GM23248 (cell line): ENCODE results near the gene FCHSD1. TPM values are rescaled to one million over a fixed set of nuclear protein-coding genes. Genes with fewer than 3 reads are reported as not detected.

Source experiments
- DNase-seq: peaks from one replicate; pipeline ENCODE4 v3.0.0-alpha.2; 2015
- H2AFZ ChIP-seq: fragments of 200-600 bp; sonication (generic); 2 replicates; pipeline ENCODE4 v1.6.1; 2016; ENCODE audit warnings: antibody characterized with exemption
- H3F3A ChIP-seq: fragments of 200-600 bp; sonication (generic); 2 replicates; pipeline ENCODE4 v1.6.1; 2016; ENCODE audit warnings: mild to moderate bottlenecking, antibody characterized with exemption, mixed run types; ENCODE audit not compliant: insufficient read depth
- H3K27ac ChIP-seq: fragments of 200-600 bp; sonication (generic); 2 replicates; pipeline ENCODE4 v1.5.1; 2016; ENCODE audit warnings: mild to moderate bottlenecking
- H3K27me3 ChIP-seq: fragments of 200-600 bp; sonication (generic); replicated peaks from 2 replicates; pipeline ENCODE4 v1.6.1; 2016; ENCODE audit warnings: mild to moderate bottlenecking; ENCODE audit not compliant: insufficient read depth
- H3K36me3 ChIP-seq: fragments of 200-600 bp; sonication (generic); 2 replicates; pipeline ENCODE4 v1.6.1; 2016; ENCODE audit warnings: low read depth, mild to moderate bottlenecking
- H3K4me1 ChIP-seq: fragments of 200-600 bp; sonication (generic); 2 replicates; pipeline ENCODE4 v1.6.1; 2016; ENCODE audit warnings: mild to moderate bottlenecking; ENCODE audit not compliant: insufficient read depth
- H3K4me2 ChIP-seq: fragments of 200-600 bp; sonication (generic); one replicate; pipeline ENCODE4 v1.6.1; 2016; ENCODE audit warnings: mild to moderate bottlenecking; ENCODE audit not compliant: unreplicated experiment
- H3K4me3 ChIP-seq: fragments of 200-600 bp; sonication (generic); 2 replicates; pipeline ENCODE4 v1.5.1; 2016; ENCODE audit warnings: mild to moderate bottlenecking
- H3K79me2 ChIP-seq: fragments of 200-600 bp; sonication (generic); 2 replicates; pipeline ENCODE4 v1.6.1; 2016; ENCODE audit warnings: mild to moderate bottlenecking; ENCODE audit not compliant: insufficient read depth
- H3K9ac ChIP-seq: fragments of 200-600 bp; sonication (generic); 2 replicates; pipeline ENCODE4 v1.6.1; 2016; ENCODE audit warnings: mild to moderate bottlenecking
- H3K9me2 ChIP-seq: fragments of 200-600 bp; sonication (generic); 2 replicates; pipeline ENCODE4 v1.6.1; 2016; ENCODE audit warnings: mixed run types, mild to moderate bottlenecking, moderate library complexity; ENCODE audit not compliant: insufficient read depth
- H3K9me3 ChIP-seq: fragments of 200-600 bp; sonication (generic); one replicate; pipeline ENCODE4 v1.6.1; 2017; ENCODE audit warnings: low read depth
- H4K20me1 ChIP-seq: fragments of 200-600 bp; sonication (generic); 2 replicates; pipeline ENCODE4 v1.6.0; 2016; ENCODE audit not compliant: insufficient read depth
- EZH2 ChIP-seq: fragments of 200-600 bp; sonication (generic); IDR thresholded peaks from 2 replicates; pipeline ENCODE4 v1.6.1; 2018; ENCODE audit warnings: antibody characterized with exemption, mild to moderate bottlenecking; ENCODE audit not compliant: insufficient read depth, poor library complexity, severe bottlenecking
- EZH2phosphoT487 ChIP-seq: fragments of 200-600 bp; sonication (generic); IDR thresholded peaks from 2 replicates; pipeline ENCODE4 v1.6.1; 2018; ENCODE audit warnings: antibody characterized with exemption, moderate library complexity, mild to moderate bottlenecking, low read depth; ENCODE audit not compliant: insufficient read depth
- WGBS, 2 experiments: methylation state at CpG; one replicate each; pipeline ENCODE4 v1.1.6; 2015 to 2017; ENCODE audit warnings: low lambda C conversion rate in 2 of 2, low coverage in 1 of 2; ENCODE audit errors: missing lambda C conversion rate in 2 of 2; 5-methylcytosine and 5-hydroxymethylcytosine counted together
- in situ Hi-C: fragments of 300-500 bp; cut with MboI; formaldehyde crosslinking; loops from 2 replicates; pipeline ENCODE4 v1.15.0; 2020
- polyA plus RNA-seq: library from polyadenylated mRNA; unstranded; fragments of >200 nt; fragmentation: Nextera tagmentation; extraction: Ambion mirVana; gene quantifications from 2 replicates; pipeline ENCODE4 v1.2.1, GENCODE V29; 2016
- total RNA-seq: library from RNA; depleted of rRNA; stranded (reverse); fragments of >200 nt; shearing (Covaris generic); gene quantifications from 2 replicates; pipeline ENCODE4 v1.2.3, GENCODE V29; 2014; rRNA removed

Gene FCHSD1
- total and polyA plus RNA-seq, 2 experiments from 2014 or later, result 23.8 to 32.0 TPM

DNA sequence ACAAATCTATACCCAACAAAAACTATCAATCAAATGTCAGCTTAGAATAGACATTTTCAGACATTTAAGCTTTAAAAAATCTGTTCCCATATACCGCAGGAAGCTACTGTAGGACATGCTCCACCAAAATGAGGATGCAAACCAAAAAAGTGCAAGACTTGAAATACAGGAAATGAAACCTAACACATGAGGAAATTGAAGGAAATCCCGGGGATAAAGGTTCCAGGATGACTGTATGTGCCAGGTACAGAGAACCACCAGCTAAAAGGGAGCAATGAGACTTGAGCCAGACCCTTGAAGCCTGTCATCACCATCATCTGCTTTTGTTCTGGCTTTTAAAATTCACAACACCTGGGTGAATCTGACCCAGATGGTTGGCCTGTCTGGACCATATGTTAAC is 53.8 kb downstream of the FCHSD1 start:
- Histone ChIP-seq H3K27ac (no peak overlapping the region), H3K36me3 (no peaks in the 10 kb centered on the region), H3K4me2 (no peak overlapping the region), H3K9ac (no peak overlapping the region), H2AFZ (no peak overlapping the region), H3K9me3 (no peaks in the 10 kb centered on the region), H3K9me2 (no peaks in the 10 kb centered on the region), H3K4me3 (no peak overlapping the region), H3F3A (peaks cover 23% of the 10 kb centered on the region), H3K79me2 (peaks cover 100% of the 10 kb centered on the region), H4K20me1 (no peaks in the 10 kb centered on the region), H3K27me3 (no peaks in the 10 kb centered on the region), H3K4me1 (peaks cover 18% of the 10 kb centered on the region)
- 75 to 84% methylated on average over 2 of the region's 2 CpGs for WGBS, 2 experiments
- no peak for TF ChIP-seq EZH2
- in situ Hi-C loops, result no loop called here
- DNase-seq, result no peak

DNA sequence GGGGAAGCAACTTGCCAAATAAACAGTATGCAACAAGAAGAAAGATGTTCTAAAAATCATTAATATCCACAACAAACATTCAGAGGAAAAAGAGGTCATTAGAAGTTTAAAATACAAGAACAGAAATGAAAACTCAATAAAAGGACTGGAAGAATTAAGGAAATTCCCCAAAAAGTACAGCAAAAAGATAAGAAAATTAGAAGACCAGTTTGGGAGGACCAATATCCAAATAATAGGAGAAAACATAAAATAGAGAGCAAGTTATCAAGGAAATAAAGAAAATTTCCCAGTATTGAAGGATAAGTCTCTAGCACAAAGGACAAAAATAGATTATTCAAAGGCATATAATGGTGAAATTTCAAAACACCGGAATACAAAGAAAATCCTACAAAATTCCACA is 54.4 kb downstream of the FCHSD1 start:
- no peak overlapping the region for H2AFZ ChIP-seq
- no peaks in the 10 kb centered on the region for H4K20me1 ChIP-seq
- no peak overlapping the region for H3K4me2 ChIP-seq
- no peaks in the 10 kb centered on the region for H3K9me3 ChIP-seq
- H3K27me3 ChIP-seq, result no peaks in the 10 kb centered on the region
- no peak for TF ChIP-seq EZH2phosphoT487
- TF ChIP-seq EZH2, result no peak
- no peak overlapping the region for H3K27ac ChIP-seq
- in situ Hi-C loops, result no loop called here
- H3K79me2 ChIP-seq, result peaks cover 98% of the 10 kb centered on the region
- H3K4me1 ChIP-seq, result peaks cover 18% of the 10 kb centered on the region
- H3K9ac ChIP-seq, result no peak overlapping the region
- H3K9me2 ChIP-seq, result no peaks in the 10 kb centered on the region
- 97 to 100% methylated on average over 1 of the region's 1 CpG for WGBS, 2 experiments
- H3K36me3 ChIP-seq, result no peaks in the 10 kb centered on the region
- no peak for DNase-seq
- H3F3A ChIP-seq, result peaks cover 25% of the 10 kb centered on the region
- H3K4me3 ChIP-seq, result no peak overlapping the region

DNA sequence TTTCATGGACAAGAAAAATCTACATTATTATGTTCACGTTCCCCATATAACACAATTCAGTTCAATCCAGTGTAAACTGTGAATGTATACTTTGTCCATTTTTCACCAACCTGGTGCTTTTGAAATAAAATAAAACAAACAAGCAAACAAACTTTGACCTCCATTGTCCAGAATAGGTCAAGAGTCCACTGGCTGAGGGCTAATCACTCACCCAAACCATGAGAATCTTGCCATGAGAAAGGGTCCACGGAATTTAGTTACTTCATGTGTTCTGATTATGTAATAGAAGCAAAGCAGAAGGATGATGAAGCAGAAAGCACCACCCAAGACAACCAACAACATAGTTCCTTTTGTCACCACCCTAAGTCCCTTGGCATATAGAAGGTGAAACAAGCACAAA is 61.1 kb downstream of the FCHSD1 start:
- Histone ChIP-seq H3K9me3 (no peaks in the 10 kb centered on the region), H3K4me3 (no peak overlapping the region), H3K9ac (no peak overlapping the region), H3F3A (peaks cover 8% of the 10 kb centered on the region; the same call in 1 of the 2 replicates), H3K36me3 (peaks cover 17% of the 10 kb centered on the region; the same call in 1 of the 2 replicates), H3K4me1 (no peaks in the 10 kb centered on the region), H2AFZ (no peak overlapping the region), H3K27ac (no peak overlapping the region), H3K4me2 (no peak overlapping the region), H3K27me3 (no peaks in the 10 kb centered on the region), H4K20me1 (0 out of 2 replicates have a peak, but pooled peaks cover 2% of the 10 kb centered on the region), H3K79me2 (peaks cover 78% of the 10 kb centered on the region), H3K9me2 (no peaks in the 10 kb centered on the region)
- in situ Hi-C loops, result no loop called here
- TF ChIP-seq EZH2phosphoT487 (no peak), EZH2 (no peak)
- DNase-seq, result no peak
- 73 to 75% methylated on average over 2 of the region's 2 CpGs for whole genome bisulfite sequencing, 2 experiments

Other genes starting within 250 kb of the FCHSD1 start
- 2.6 and 2.9 TPM in 2 replicates for gene PCDHGA9, start 248.6 kb downstream of the FCHSD1 start, total RNA-seq
- gene PCDHGA9, start 248.6 kb downstream of the FCHSD1 start, polyA plus RNA-seq, result 0.61 and 0.71 TPM in 2 replicates
- 1.9 and 4.3 TPM in 2 replicates for gene PCDHGB6, start 243.4 kb downstream of the FCHSD1 start, total RNA-seq
- 3.0 and 3.2 TPM in 2 replicates for gene PCDHGB6, start 243.4 kb downstream of the FCHSD1 start, polyA plus RNA-seq
- 10.4 and 11.1 TPM in 2 replicates for gene PCDHGA10, start 238.4 kb downstream of the FCHSD1 start, total RNA-seq
- gene PCDHGA10, start 238.4 kb downstream of the FCHSD1 start, polyA plus RNA-seq, result 4.6 and 5.4 TPM in 2 replicates
- 14.2 and 14.8 TPM in 2 replicates for gene PCDHGB7, start 233.7 kb downstream of the FCHSD1 start, total RNA-seq
- 12.7 and 13.2 TPM in 2 replicates for gene PCDHGB7, start 233.7 kb downstream of the FCHSD1 start, polyA plus RNA-seq
- gene PCDHGA11, start 230.4 kb downstream of the FCHSD1 start, total RNA-seq, result 21.7 and 25.3 TPM in 2 replicates
- gene PCDHGA11, start 230.4 kb downstream of the FCHSD1 start, polyA plus RNA-seq, result 15.3 and 18.1 TPM in 2 replicates
- 8.6 and 10.9 TPM in 2 replicates for gene PCDHGA12, start 220.9 kb downstream of the FCHSD1 start, total RNA-seq
- 6.7 and 8.5 TPM in 2 replicates for gene PCDHGA12, start 220.9 kb downstream of the FCHSD1 start, polyA plus RNA-seq
- gene PCDHGC3, start 175.5 kb downstream of the FCHSD1 start, total RNA-seq, result 44.6 and 53.1 TPM in 2 replicates
- gene PCDHGC3, start 175.5 kb downstream of the FCHSD1 start, polyA plus RNA-seq, result 74.4 and 77.4 TPM in 2 replicates
- 0.38 and 0.54 TPM in 2 replicates for gene PCDHGC4, start 166.4 kb downstream of the FCHSD1 start, total RNA-seq
- 0.11 and 0.16 TPM in 2 replicates for gene PCDHGC4, start 166.4 kb downstream of the FCHSD1 start, polyA plus RNA-seq
- 2.2 and 3.2 TPM in 2 replicates for gene PCDHGC5, start 162.3 kb downstream of the FCHSD1 start, total RNA-seq
- 1.8 and 2.5 TPM in 2 replicates for gene PCDHGC5, start 162.3 kb downstream of the FCHSD1 start, polyA plus RNA-seq
- gene DIAPH1, start 32.4 kb downstream of the FCHSD1 start, total RNA-seq, result 26.0 and 34.5 TPM in 2 replicates
- gene DIAPH1, start 32.4 kb downstream of the FCHSD1 start, polyA plus RNA-seq, result 33.7 and 34.4 TPM in 2 replicates
- gene HDAC3, start 14.6 kb downstream of the FCHSD1 start, total RNA-seq, result 43.8 and 53.2 TPM in 2 replicates
- 59.0 and 62.9 TPM in 2 replicates for gene HDAC3, start 14.6 kb downstream of the FCHSD1 start, polyA plus RNA-seq
- 2.8 and 3.8 TPM in 2 replicates for gene RELL2, start 14.4 kb downstream of the FCHSD1 start, total RNA-seq
- gene RELL2, start 14.4 kb downstream of the FCHSD1 start, polyA plus RNA-seq, result 2.1 and 2.9 TPM in 2 replicates
- 2.2 and 3.9 TPM in 2 replicates for gene ARAP3, start 30.8 kb upstream of the FCHSD1 start, total RNA-seq
- 2.2 TPM in 2 replicates for gene ARAP3, start 30.8 kb upstream of the FCHSD1 start, polyA plus RNA-seq
- gene PCDH1, start 227.0 kb upstream of the FCHSD1 start, total RNA-seq, result 3.5 and 10.9 TPM in 2 replicates
- gene PCDH1, start 227.0 kb upstream of the FCHSD1 start, polyA plus RNA-seq, result 1.6 and 2.4 TPM in 2 replicates